CD4-positive, alpha-beta T cell treated with Interleukin-17A for 1 hour (primary cell): Measurements from ENCODE around the gene TXLNB.
"Not testable (repeated sequence)": the region's sequence is repeated elsewhere in the genome, so short reads cannot be mapped to it uniquely, and the experiment has no call there.

Experiments used
- DNase-seq: peaks from one replicate; pipeline ENCODE4 v3.0.0-alpha.2; 2020

The TXLNB gene

GRCh38 chr6:139308936-139309603 is 17.3 kb upstream of the TXLNB start:
- DNase-seq: no peak

- no peak for DNase-seq
Observed at GRCh38 chr6:139308286-139308916, 16.6 kb upstream of the TXLNB start.

- DNase-seq: no peak
Observed at GRCh38 chr6:139306291-139306981, 14.6 kb upstream of the TXLNB start.

- DNase-seq: no peak
Observed at GRCh38 chr6:139303185-139303584, 11.4 kb upstream of the TXLNB start.

GRCh38 chr6:139297921-139298320 is 6.1 kb upstream of the TXLNB start:
- DNase-seq: no peak

- DNase-seq: no peak
Observed at GRCh38 chr6:139296927-139297326, 5.1 kb upstream of the TXLNB start.

- DNase-seq: peak; percentile 18
Observed at GRCh38 chr6:139295901-139296300, 4.1 kb upstream of the TXLNB start.

GRCh38 chr6:139294090-139294489 is 2.3 kb upstream of the TXLNB start:
- DNase-seq: peak; percentile 16

- DNase-seq: not testable (repeated sequence)
Observed at GRCh38 chr6:139293230-139293629, 1.4 kb upstream of the TXLNB start.

- DNase-seq: peak; percentile 84
Observed at GRCh38 chr6:139290787-139291311, 949 bp downstream of the TXLNB start.

GRCh38 chr6:139289233-139289632 is 2.6 kb downstream of the TXLNB start:
- no peak for DNase-seq

- DNase-seq: no peak
Observed at GRCh38 chr6:139288496-139289040, 3.2 kb downstream of the TXLNB start.

GRCh38 chr6:139287868-139288267 is 3.9 kb downstream of the TXLNB start:
- DNase-seq: no peak

- not testable (repeated sequence) for DNase-seq
Observed at GRCh38 chr6:139286438-139286837, 5.4 kb downstream of the TXLNB start.

GRCh38 chr6:139285590-139285989 is 6.2 kb downstream of the TXLNB start:
- DNase-seq: no peak

GRCh38 chr6:139284789-139285188 is 7.0 kb downstream of the TXLNB start:
- DNase-seq: no peak

- no peak for DNase-seq
Observed at GRCh38 chr6:139282684-139283083, 9.1 kb downstream of the TXLNB start.

- DNase-seq: no peak
Observed at GRCh38 chr6:139278190-139278589, 13.6 kb downstream of the TXLNB start.

- no peak for DNase-seq
Observed at GRCh38 chr6:139277587-139277986, 14.2 kb downstream of the TXLNB start.

GRCh38 chr6:139277161-139277560 is 14.6 kb downstream of the TXLNB start:
- no peak for DNase-seq

GRCh38 chr6:139275279-139276055 is 16.3 kb downstream of the TXLNB start:
- DNase-seq: no peak

GRCh38 chr6:139271056-139271455 is 20.7 kb downstream of the TXLNB start:
- no peak for DNase-seq

GRCh38 chr6:139270249-139270648 is 21.5 kb downstream of the TXLNB start:
- no peak for DNase-seq
